Esophagus squamous epithelium (tissue), 5 donors: ENCODE data around the gene CAPNS2. TPM values are rescaled to one million over a fixed set of nuclear protein-coding genes. Genes with fewer than 3 reads are reported as not detected.
A peak's percentile ranks its signal among the peaks of the same experiment; 100 is the strongest.

Source experiments
- DNase-seq: peaks from one replicate; lab custom pipeline; 2025; lab: John Stamatoyannopoulos, UW
- H3K27ac ChIP-seq, 4 donors: fragments of 200-600 bp; sonication (generic); one replicate each; pipeline ENCODE4 v1.5.1; 2016 to 2019; ENCODE audit warnings: mild to moderate bottlenecking in 1 of 4
- H3K27me3 ChIP-seq, 4 donors: fragments of 200-600 bp; sonication (generic); 1 replicate in 3 of 4; 2 replicates in 1 of 4; pipeline versions ENCODE4 v1.5.1 to v1.6.0; 2017 to 2021; ENCODE audit warnings: antibody characterized with exemption in 1 of 4
- H3K36me3 ChIP-seq, 3 donors: fragments of 200-600 bp; sonication (generic); one replicate each; pipeline ENCODE4 v1.5.1; 2016 to 2019
- H3K4me1 ChIP-seq, 3 donors: fragments of 200-600 bp; sonication (generic); one replicate each; pipeline ENCODE4 v1.5.1; 2017 to 2019
- H3K4me3 ChIP-seq, 4 donors: fragments of 200-600 bp; sonication (generic); 1 replicate in 3 of 4; 2 replicates in 1 of 4; pipeline ENCODE4 v1.5.1; 2016 to 2019; ENCODE audit warnings: mild to moderate bottlenecking in 2 of 4, moderate library complexity in 1 of 4
- H3K9me3 ChIP-seq, 3 donors: fragments of 200-600 bp; sonication (generic); one replicate each; pipeline ENCODE4 v1.5.1; 2016 to 2019
- POLR2A ChIP-seq, 4 donors: fragments of 450-650 bp; IDR thresholded peaks; one replicate each; pipeline ENCODE4 v1.6.1; 2017; ENCODE audit warnings: antibody characterized with exemption in 4 of 4, mild to moderate bottlenecking in 4 of 4, moderate library complexity in 3 of 4
- WGBS, 2 donors: methylation state at CpG; one replicate each; pipeline ENCODE4 v1.1.5; 2018; 5-methylcytosine and 5-hydroxymethylcytosine counted together
- intact Hi-C: fragments of 100-400 bp; cut with DNase I; formaldehyde crosslinking; loops from one replicate; pipeline ENCODE4 v1.15.0; 2022
- total RNA-seq, 4 donors: library from RNA; depleted of rRNA; stranded (reverse); fragments of >200 nt; gene quantifications; one replicate each; pipeline ENCODE4 v1.1.0, GENCODE V29; 2016
- TF ChIP-seq, protein P1 (sequence below), 6 experiments: fragments of 450-650 bp in 4 of 6; fragments of 200-600 bp in 2 of 6; sonication (generic) in 2 of 6; IDR thresholded peaks; one replicate each; pipeline ENCODE4 v1.5.1; 2016 to 2019; ENCODE audit warnings: antibody characterized with exemption in 6 of 6, mild to moderate bottlenecking in 4 of 6, moderate library complexity in 4 of 6
- donor health status: DM: yes; HTN: yes; CAD: no.

Gene CAPNS2
- total RNA-seq, 4 donors from 2014 or later, result 58.8 to 145 (median 74.0) TPM

DNA sequence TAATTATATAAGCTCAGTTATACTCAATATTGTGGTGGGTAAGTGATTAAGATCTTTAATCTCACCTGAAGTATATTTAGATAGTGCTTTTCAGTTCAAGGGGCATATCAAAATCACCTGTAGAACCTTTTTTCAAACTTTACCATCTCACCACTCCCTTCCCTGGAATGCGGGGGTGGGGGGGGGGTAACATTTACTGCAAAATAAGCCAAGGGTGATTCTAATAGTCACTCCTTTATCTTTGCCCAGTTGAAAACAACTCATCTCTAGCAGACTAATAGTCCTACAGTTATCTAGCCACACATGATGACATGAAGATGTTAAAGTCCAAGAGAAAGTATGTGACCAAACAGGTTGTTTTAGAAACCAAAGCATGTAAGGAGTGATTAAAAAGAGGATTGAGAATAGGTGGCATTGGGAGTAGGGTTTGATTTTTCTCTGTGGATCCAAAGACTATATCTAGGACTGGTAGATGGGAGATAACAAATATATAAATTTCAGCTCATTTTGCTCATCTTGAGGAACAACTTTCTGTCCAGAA, 36.1 kb upstream of the CAPNS2 start:
- TF ChIP-seq POLR2A (IDR thresholded peaks at IDR 0.05), result no peak
- TF ChIP-seq, protein P1, sequence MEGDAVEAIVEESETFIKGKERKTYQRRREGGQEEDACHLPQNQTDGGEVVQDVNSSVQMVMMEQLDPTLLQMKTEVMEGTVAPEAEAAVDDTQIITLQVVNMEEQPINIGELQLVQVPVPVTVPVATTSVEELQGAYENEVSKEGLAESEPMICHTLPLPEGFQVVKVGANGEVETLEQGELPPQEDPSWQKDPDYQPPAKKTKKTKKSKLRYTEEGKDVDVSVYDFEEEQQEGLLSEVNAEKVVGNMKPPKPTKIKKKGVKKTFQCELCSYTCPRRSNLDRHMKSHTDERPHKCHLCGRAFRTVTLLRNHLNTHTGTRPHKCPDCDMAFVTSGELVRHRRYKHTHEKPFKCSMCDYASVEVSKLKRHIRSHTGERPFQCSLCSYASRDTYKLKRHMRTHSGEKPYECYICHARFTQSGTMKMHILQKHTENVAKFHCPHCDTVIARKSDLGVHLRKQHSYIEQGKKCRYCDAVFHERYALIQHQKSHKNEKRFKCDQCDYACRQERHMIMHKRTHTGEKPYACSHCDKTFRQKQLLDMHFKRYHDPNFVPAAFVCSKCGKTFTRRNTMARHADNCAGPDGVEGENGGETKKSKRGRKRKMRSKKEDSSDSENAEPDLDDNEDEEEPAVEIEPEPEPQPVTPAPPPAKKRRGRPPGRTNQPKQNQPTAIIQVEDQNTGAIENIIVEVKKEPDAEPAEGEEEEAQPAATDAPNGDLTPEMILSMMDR (IDR thresholded peaks at IDR 0.05), result no peak
- 83% methylated on average over 1 of the region's 1 CpG; no CpG with 5 or more reads in 1 of the 2 donors for WGBS, 2 donors
- no peaks in the 10 kb centered on the region for H3K27me3 ChIP-seq
- no peak for DNase-seq
- intact Hi-C loops, result no loop called here
- no peak overlapping the region for H3K4me3 ChIP-seq
- peaks cover 0 to 10% (median 3%) of the 10 kb centered on the region in 3 donors for H3K4me1 ChIP-seq
- H3K9me3 ChIP-seq, result no peaks in the 10 kb centered on the region
- peaks cover 0 to 12% (median 0%) of the 10 kb centered on the region in 3 donors for H3K36me3 ChIP-seq
- no peak overlapping the region for H3K27ac ChIP-seq

DNA sequence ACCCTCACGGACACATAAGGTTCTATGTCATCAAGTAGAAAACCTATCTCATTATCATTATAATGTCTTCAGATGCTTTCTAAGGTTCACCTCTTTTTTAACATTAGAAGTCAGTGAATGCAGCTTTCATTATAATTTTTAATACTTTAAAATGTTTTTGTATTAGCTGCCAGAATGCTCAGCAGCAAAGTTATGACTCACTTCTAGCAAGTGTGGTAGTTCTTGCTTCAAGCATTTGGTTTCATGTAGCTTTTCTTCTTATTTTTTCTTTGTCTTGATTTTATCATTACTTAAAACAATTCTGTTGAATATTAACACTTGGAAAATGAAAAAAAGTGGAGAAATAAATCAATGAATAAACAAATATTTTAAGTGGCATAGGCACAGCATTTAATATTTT, 34.3 kb upstream of the CAPNS2 start:
- DNase-seq, result no peak
- H3K27ac ChIP-seq, result no peak overlapping the region
- no peaks in the 10 kb centered on the region for H3K27me3 ChIP-seq
- WGBS, 2 donors, result 87 to 92% methylated on average over 1 of the region's 1 CpG
- intact Hi-C loops, result no loop called here
- no peak overlapping the region for H3K4me3 ChIP-seq
- no peak for TF ChIP-seq POLR2A (IDR thresholded peaks at IDR 0.05)
- TF ChIP-seq, protein P1 (IDR thresholded peaks at IDR 0.05), result no peak
- H3K36me3 ChIP-seq, result peaks cover 0 to 12% (median 0%) of the 10 kb centered on the region in 3 donors
- peaks cover 0 to 12% (median 3%) of the 10 kb centered on the region in 3 donors for H3K4me1 ChIP-seq
- H3K9me3 ChIP-seq, result no peaks in the 10 kb centered on the region

DNA sequence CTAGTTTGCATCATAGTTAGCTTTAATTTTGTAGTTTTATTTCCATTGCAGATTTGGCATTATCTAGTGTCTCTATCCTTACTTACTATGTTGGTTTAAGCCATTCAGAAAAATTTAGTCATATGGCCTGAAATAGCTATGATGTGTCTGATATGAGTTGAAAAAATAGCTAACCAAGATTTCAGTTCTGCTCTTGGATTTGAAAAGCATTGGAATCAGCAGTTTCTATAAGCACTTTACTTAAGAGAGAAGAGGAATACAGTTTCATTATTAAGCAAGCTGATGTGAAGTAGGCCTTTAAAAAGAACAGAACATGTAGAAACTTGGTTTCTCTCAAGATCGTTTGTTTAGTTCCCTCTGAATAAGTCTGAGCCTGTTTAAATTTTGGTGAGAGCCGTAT, 31.7 kb upstream of the CAPNS2 start:
- no peak for TF ChIP-seq POLR2A (IDR thresholded peaks at IDR 0.05)
- TF ChIP-seq, protein P1 (IDR thresholded peaks at IDR 0.05), result no peak
- Histone ChIP-seq H3K4me1 (peaks cover 0 to 12% (median 3%) of the 10 kb centered on the region in 3 donors), H3K4me3 (no peak overlapping the region), H3K9me3 (no peaks in the 10 kb centered on the region), H3K36me3 (peaks cover 0 to 26% (median 0%) of the 10 kb centered on the region in 3 donors), H3K27ac (peak overlapping the region in 3 of 4 donors; percentile 19 to 43 (median 21)), H3K27me3 (no peaks in the 10 kb centered on the region)
- intact Hi-C loops, result no loop called here
- no peak for DNase-seq
- 29 to 54% methylated on average over 2 of the region's 2 CpGs for WGBS, 2 donors

DNA sequence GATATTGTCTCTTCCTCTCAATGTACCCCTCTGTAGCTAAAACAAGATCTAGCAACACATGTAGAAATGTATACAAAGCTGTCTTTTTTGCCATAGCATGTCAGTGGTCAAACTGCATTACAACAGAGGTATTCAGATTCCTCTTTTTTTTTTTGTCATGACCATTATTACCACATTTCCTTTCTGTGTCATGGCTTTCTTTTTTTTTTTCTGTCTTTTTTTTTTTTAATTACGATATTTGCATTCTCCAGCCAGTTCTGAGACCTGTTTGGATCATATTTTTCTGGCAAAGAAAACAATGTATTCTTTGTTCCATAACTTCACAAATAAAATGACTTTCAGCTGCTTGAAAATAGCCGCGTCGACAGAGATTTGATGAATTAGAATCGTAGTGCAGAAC, 27.4 kb upstream of the CAPNS2 start:
- peaks cover 0 to 19% (median 0%) of the 10 kb centered on the region in 3 donors for H3K36me3 ChIP-seq
- TF ChIP-seq POLR2A (IDR thresholded peaks at IDR 0.05), result no peak
- TF ChIP-seq, protein P1 (IDR thresholded peaks at IDR 0.05), result no peak
- 60 to 64% methylated on average over 5 of the region's 5 CpGs for WGBS, 2 donors
- peaks cover 0 to 22% (median 3%) of the 10 kb centered on the region in 3 donors for H3K4me1 ChIP-seq
- no peak overlapping the region for H3K4me3 ChIP-seq
- intact Hi-C loops, result no loop called here
- H3K27me3 ChIP-seq, result no peaks in the 10 kb centered on the region
- DNase-seq, result no peak
- no peak overlapping the region for H3K27ac ChIP-seq
- H3K9me3 ChIP-seq, result no peaks in the 10 kb centered on the region

DNA sequence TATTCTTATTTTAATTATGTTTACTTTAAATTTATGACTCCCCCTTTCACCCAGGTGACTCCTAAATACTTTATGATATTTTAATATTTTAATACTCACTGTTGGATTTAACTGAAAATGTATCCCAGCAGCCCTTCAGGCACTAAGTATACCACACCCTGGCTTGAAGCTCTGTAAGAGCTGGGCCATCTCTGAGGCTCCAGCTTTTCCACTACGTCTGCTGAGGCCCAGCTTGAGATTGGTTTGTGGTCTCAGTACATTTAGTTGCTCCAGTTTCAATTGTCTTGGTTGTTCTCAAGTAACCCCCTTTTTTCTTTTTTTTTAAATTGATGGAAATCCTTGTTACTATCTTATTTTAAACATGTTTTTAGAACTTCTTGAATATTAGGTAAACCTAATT, 27.0 kb upstream of the CAPNS2 start:
- Histone ChIP-seq H3K27me3 (no peaks in the 10 kb centered on the region), H3K27ac (no peak overlapping the region), H3K9me3 (no peaks in the 10 kb centered on the region), H3K4me1 (peaks cover 0 to 20% (median 2%) of the 10 kb centered on the region in 3 donors), H3K4me3 (no peak overlapping the region), H3K36me3 (peaks cover 0 to 19% (median 0%) of the 10 kb centered on the region in 3 donors)
- WGBS, 2 donors, result 62 to 82% methylated on average over 1 of the region's 1 CpG
- TF ChIP-seq, protein P1 (IDR thresholded peaks at IDR 0.05), result no peak
- no peak for TF ChIP-seq POLR2A (IDR thresholded peaks at IDR 0.05)
- DNase-seq, result no peak
- intact Hi-C loops, result no loop called here
